ENCODE measurements around the gene CALML3.

DNA sequence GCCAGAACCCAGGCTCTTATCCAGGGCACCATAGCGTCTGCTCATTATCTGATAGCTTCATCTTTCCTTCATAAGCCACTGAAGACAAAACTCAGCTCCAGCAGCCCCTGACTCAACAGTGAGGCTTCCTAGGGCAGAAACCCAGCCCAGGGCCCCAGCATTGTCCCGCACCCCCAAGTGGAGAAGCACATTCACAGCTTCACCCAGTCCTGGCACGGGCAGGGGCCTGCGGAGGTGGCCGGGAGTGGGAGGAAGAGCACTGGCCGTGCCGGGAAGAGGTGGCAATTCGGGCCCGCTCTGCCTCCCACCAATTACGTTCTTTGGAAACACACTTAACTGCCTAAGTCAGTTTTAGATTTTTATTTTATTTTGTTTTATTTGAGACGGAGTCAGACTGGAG, 15.1 kb upstream of the CALML3 start:
- TF ChIP-seq, protein P1, sequence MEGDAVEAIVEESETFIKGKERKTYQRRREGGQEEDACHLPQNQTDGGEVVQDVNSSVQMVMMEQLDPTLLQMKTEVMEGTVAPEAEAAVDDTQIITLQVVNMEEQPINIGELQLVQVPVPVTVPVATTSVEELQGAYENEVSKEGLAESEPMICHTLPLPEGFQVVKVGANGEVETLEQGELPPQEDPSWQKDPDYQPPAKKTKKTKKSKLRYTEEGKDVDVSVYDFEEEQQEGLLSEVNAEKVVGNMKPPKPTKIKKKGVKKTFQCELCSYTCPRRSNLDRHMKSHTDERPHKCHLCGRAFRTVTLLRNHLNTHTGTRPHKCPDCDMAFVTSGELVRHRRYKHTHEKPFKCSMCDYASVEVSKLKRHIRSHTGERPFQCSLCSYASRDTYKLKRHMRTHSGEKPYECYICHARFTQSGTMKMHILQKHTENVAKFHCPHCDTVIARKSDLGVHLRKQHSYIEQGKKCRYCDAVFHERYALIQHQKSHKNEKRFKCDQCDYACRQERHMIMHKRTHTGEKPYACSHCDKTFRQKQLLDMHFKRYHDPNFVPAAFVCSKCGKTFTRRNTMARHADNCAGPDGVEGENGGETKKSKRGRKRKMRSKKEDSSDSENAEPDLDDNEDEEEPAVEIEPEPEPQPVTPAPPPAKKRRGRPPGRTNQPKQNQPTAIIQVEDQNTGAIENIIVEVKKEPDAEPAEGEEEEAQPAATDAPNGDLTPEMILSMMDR (IDR thresholded peaks at IDR 0.05) = no peak
- no peak for TF ChIP-seq EZH2phosphoT487 (IDR thresholded peaks at IDR 0.05)
